GM23338 (cell line): Measurements from ENCODE around the gene PEX13. TPM values are rescaled to one million over a fixed set of nuclear protein-coding genes. Genes with fewer than 3 reads are reported as not detected.

Source experiments
- ATAC-seq: fragments of 200-7000 bp; cut with Tn5 transposase; 3 replicates; pipeline ENCODE4 v1.9.1; 2020
- DNase-seq: peaks from one replicate; pipeline ENCODE4 v3.0.0-alpha.2; 2015; ENCODE audit warnings: low spot score
- H2AFZ ChIP-seq: fragments of 200-600 bp; sonication (generic); 2 replicates; pipeline ENCODE4 v1.8.0; 2016; ENCODE audit warnings: antibody characterized with exemption, mild to moderate bottlenecking, moderate library complexity
- H3F3A ChIP-seq: fragments of 200-600 bp; sonication (generic); replicated peaks from 2 replicates; pipeline ENCODE4 v1.8.0; 2017; ENCODE audit warnings: antibody characterized with exemption, mixed run types, low read depth
- H3K27ac ChIP-seq: fragments of 200-600 bp; sonication (generic); 2 replicates; pipeline ENCODE4 v1.6.1; 2016; ENCODE audit warnings: low read depth
- H3K27me3 ChIP-seq: fragments of 200-600 bp; sonication (generic); 2 replicates; pipeline ENCODE4 v1.8.0; 2016; ENCODE audit warnings: mild to moderate bottlenecking, mixed run types, moderate library complexity; ENCODE audit not compliant: insufficient read depth
- H3K36me3 ChIP-seq: fragments of 200-600 bp; sonication (generic); 2 replicates; pipeline ENCODE4 v1.8.0; 2016; ENCODE audit warnings: mild to moderate bottlenecking; ENCODE audit not compliant: insufficient read depth
- H3K4me1 ChIP-seq: fragments of 200-600 bp; sonication (generic); 2 replicates; pipeline ENCODE4 v1.8.0; 2016; ENCODE audit warnings: mild to moderate bottlenecking, moderate library complexity; ENCODE audit not compliant: insufficient read depth
- H3K4me2 ChIP-seq: fragments of 200-600 bp; sonication (generic); 2 replicates; pipeline ENCODE4 v1.7.1; 2017; ENCODE audit warnings: mixed run types
- H3K4me3 ChIP-seq: fragments of 200-600 bp; sonication (generic); 2 replicates; pipeline ENCODE4 v1.6.1; 2016; ENCODE audit warnings: mixed run types
- H3K79me2 ChIP-seq: fragments of 200-600 bp; sonication (generic); replicated peaks from 2 replicates; pipeline ENCODE4 v1.8.0; 2017; ENCODE audit warnings: mild to moderate bottlenecking; ENCODE audit not compliant: insufficient read depth
- H3K9me2 ChIP-seq: fragments of 200-600 bp; sonication (generic); 2 replicates; pipeline ENCODE4 v1.8.0; 2017; ENCODE audit not compliant: insufficient read depth
- H4K20me1 ChIP-seq: fragments of 200-600 bp; sonication (generic); replicated peaks from 2 replicates; pipeline ENCODE4 v1.8.0; 2017; ENCODE audit warnings: mild to moderate bottlenecking; ENCODE audit not compliant: insufficient read depth
- H3K27ac Mint-ChIP-seq: 2 replicates; pipeline ENCODE4 v1.8.0; 2020; ENCODE audit warnings: inconsistent platforms, mild to moderate bottlenecking, moderate library complexity, mixed read lengths
- H3K27me3 Mint-ChIP-seq: 3 replicates; pipeline ENCODE4 v1.8.0; 2022; ENCODE audit warnings: low read depth, mild to moderate bottlenecking, moderate library complexity, mixed read lengths, inconsistent platforms; ENCODE audit not compliant: insufficient read depth, poor library complexity
- H3K36me3 Mint-ChIP-seq: 3 replicates; pipeline ENCODE4 v1.8.0; 2021; ENCODE audit warnings: low read depth, mild to moderate bottlenecking, inconsistent platforms, moderate library complexity, mixed read lengths
- H3K4me1 Mint-ChIP-seq: 3 replicates; pipeline ENCODE4 v1.8.0; 2020; ENCODE audit warnings: mild to moderate bottlenecking, inconsistent platforms, mixed read lengths
- H3K4me3 Mint-ChIP-seq: 3 replicates; pipeline ENCODE4 v1.8.0; 2021; ENCODE audit warnings: moderate library complexity, mild to moderate bottlenecking, inconsistent platforms, mixed read lengths
- H3K9me3 Mint-ChIP-seq: 3 replicates; pipeline ENCODE4 v1.8.0; 2020; ENCODE audit warnings: moderate library complexity, mild to moderate bottlenecking, inconsistent platforms, mixed read lengths
- CREB1 ChIP-seq: fragments of 250-450 bp; sonication (Bioruptor Pico); IDR thresholded peaks from 2 replicates; pipeline ENCODE4 v1.5.0; 2020; ENCODE audit warnings: low read depth, mild to moderate bottlenecking, moderate library complexity
- CTCF ChIP-seq, 2 experiments: fragments of 200-600 bp in 1 of 2; sonication (generic) in 1 of 2; conservative IDR thresholded peaks; 2 replicates each; pipeline versions ENCODE4 v1.5.1 to v1.6.1; 2016 to 2017; ENCODE audit warnings: antibody characterized with exemption in 2 of 2, low read depth in 2 of 2, mild to moderate bottlenecking in 2 of 2, moderate library complexity in 1 of 2
- ETS1 ChIP-seq: IDR thresholded peaks from 2 replicates; pipeline ENCODE4 v1.6.1; 2016; ENCODE audit warnings: antibody characterized with exemption
- EZH2 ChIP-seq: fragments of 200-600 bp; sonication (generic); IDR thresholded peaks from one replicate; pipeline ENCODE4 v1.8.0; 2017; ENCODE audit warnings: antibody characterized with exemption, mild to moderate bottlenecking, low read depth; ENCODE audit not compliant: unreplicated experiment
- EZH2phosphoT487 ChIP-seq: fragments of 200-600 bp; sonication (generic); IDR thresholded peaks from one replicate; pipeline ENCODE4 v1.8.1; 2018; ENCODE audit warnings: antibody characterized with exemption; ENCODE audit not compliant: unreplicated experiment
- JUNB ChIP-seq: IDR thresholded peaks from one replicate; pipeline ENCODE4 v1.6.1; 2016; ENCODE audit warnings: antibody characterized with exemption; ENCODE audit not compliant: unreplicated experiment
- NANOG ChIP-seq: IDR thresholded peaks from 2 replicates; pipeline ENCODE4 v1.6.1; 2016; ENCODE audit warnings: antibody characterized with exemption, borderline replicate concordance
- POLR2AphosphoS5 ChIP-seq: IDR thresholded peaks from 2 replicates; pipeline ENCODE4 v1.6.1; 2016; ENCODE audit warnings: antibody characterized with exemption, low read depth
- REST ChIP-seq: IDR thresholded peaks from one replicate; pipeline ENCODE4 v1.6.1; 2018; ENCODE audit warnings: antibody characterized with exemption; ENCODE audit not compliant: unreplicated experiment
- STAT1 ChIP-seq: IDR thresholded peaks from one replicate; pipeline ENCODE4 v1.6.1; 2016; ENCODE audit warnings: antibody characterized with exemption; ENCODE audit not compliant: unreplicated experiment
- ZNF114 ChIP-seq: fragments of 250-450 bp; sonication (Bioruptor Pico); IDR thresholded peaks from 2 replicates; pipeline ENCODE4 v1.5.0; 2020; ENCODE audit warnings: mild to moderate bottlenecking, moderate library complexity
- ZNF331 ChIP-seq: fragments of 250-450 bp; sonication (Bioruptor Pico); IDR thresholded peaks from 2 replicates; pipeline ENCODE4 v1.5.0; 2020; ENCODE audit warnings: low read depth, mild to moderate bottlenecking, moderate library complexity
- ZNF462 ChIP-seq: fragments of 250-450 bp; sonication (Bioruptor Pico); IDR thresholded peaks from 2 replicates; pipeline ENCODE4 v1.5.0; 2020; ENCODE audit warnings: mild to moderate bottlenecking, moderate library complexity
- polyA plus RNA-seq: library from polyadenylated mRNA; unstranded; fragments of >200 nt; fragmentation: Nextera tagmentation; extraction: Ambion mirVana; gene quantifications from 2 replicates; pipeline ENCODE4 v1.2.1, GENCODE V29; 2016
- total RNA-seq: library from RNA; depleted of rRNA; stranded (reverse); fragments of >200 nt; shearing (Covaris generic); gene quantifications from 2 replicates; pipeline ENCODE4 v1.2.3, GENCODE V29; 2014

PEX13 gene
- total and polyA plus RNA-seq, 2 experiments from 2014 or later, result 15.8 to 29.2 TPM

- no peaks in the 10 kb centered on the region for H3K4me1 ChIP-seq
- no peak overlapping the region for H2AFZ ChIP-seq
- H3K4me2 ChIP-seq, result no peak overlapping the region
- ATAC-seq (no peak), DNase-seq (no peak)
- 0 out of 2 replicates have a peak, but pooled peaks cover 3% of the 10 kb centered on the region for H3K9me2 ChIP-seq
- peaks cover 21% of the 10 kb centered on the region for H3K79me2 ChIP-seq
- Mint-ChIP-seq H3K27me3 (peaks cover 1% of the 10 kb centered on the region), H3K36me3 (peaks cover 36% of the 10 kb centered on the region), H3K4me1 (no peaks in the 10 kb centered on the region), H3K4me3 (no peak overlapping the region), H3K27ac (no peak overlapping the region), H3K9me3 (peaks cover 10% of the 10 kb centered on the region)
- H4K20me1 ChIP-seq, result peaks cover 15% of the 10 kb centered on the region
- H3K27ac ChIP-seq, result no peak overlapping the region
- H3K36me3 ChIP-seq, result peaks cover 3% of the 10 kb centered on the region
- no peaks in the 10 kb centered on the region for H3F3A ChIP-seq
- H3K4me3 ChIP-seq, result no peak overlapping the region
- TF ChIP-seq CREB1, result no peak
- TF ChIP-seq POLR2AphosphoS5, result no peak
- TF ChIP-seq ZNF331 (CRISPR knock-in tag), result no peak
- no peak for TF ChIP-seq ZNF462 (CRISPR knock-in tag)
- TF ChIP-seq CTCF (conservative IDR thresholded peaks at IDR 0.05; ENCODE audit: low read depth in 2 of 2), result no peak; a peak in 1 of 4 replicates
- TF ChIP-seq EZH2phosphoT487, result no peak
- TF ChIP-seq NANOG, result no peak
- TF ChIP-seq EZH2, result no peak
- no peak for TF ChIP-seq REST
- TF ChIP-seq ZNF114 (CRISPR knock-in tag), result no peak
- TF ChIP-seq JUNB, result no peak
- TF ChIP-seq STAT1, result no peak
- no peak for TF ChIP-seq ETS1
- H3K27me3 ChIP-seq, result no peaks in the 10 kb centered on the region
Observed at GRCh38 chr2:61029533-61029932, 12.0 kb downstream of the PEX13 start.
